Hematopoietic multipotent progenitor cell treated with erythropoietin and hydrocortisone succinate and interleukin-3 and kit ligand, for 8 days (in vitro differentiated cells): ENCODE data around the gene AUTS2.

ENCODE experiments used
- DNase-seq: peaks from one replicate; pipeline ENCODE4 v3.0.0-alpha.2; 2015

AUTS2 gene

DNA sequence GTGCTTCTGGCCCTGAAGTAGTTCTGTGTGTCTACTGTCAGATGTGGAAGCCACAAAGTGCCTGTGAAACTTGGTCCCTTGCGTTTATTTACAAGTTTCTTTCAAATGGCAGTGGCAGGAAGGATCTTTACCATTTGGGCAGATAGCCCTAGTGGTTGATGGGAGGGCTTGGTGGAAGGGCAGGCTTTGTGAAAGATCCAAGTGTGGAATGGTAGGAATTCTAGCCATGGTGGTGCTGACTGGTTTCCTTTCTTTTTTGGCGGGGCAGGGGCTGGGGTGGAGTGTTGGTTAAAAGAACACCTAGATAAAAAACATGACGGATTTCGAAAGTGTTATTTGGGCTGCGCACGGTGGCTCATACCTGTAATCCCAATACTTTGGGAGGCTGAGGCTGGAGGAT, 27.0 kb downstream of the AUTS2 start:
- DNase-seq: no peak

DNA sequence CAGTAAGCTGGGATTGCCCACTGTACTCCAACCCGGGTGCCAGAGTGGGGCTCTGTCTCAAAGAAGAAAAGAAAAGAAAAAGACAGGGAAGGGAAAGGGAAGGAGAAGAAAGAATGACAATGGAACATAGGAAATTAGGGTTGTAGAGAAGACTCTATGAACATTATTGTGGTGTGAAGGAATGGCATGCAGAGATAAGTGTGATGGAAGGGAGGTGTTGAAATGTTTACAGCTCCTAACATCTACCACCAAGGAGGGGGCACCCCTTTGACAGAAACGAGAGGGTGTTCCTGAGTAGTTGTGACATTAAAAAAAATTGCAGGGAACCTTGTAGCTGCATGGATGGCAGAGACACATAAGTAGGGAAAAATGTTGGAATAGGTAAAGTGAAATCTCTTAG, 27.5 kb downstream of the AUTS2 start:
- peak; percentile 48 for DNase-seq

DNA sequence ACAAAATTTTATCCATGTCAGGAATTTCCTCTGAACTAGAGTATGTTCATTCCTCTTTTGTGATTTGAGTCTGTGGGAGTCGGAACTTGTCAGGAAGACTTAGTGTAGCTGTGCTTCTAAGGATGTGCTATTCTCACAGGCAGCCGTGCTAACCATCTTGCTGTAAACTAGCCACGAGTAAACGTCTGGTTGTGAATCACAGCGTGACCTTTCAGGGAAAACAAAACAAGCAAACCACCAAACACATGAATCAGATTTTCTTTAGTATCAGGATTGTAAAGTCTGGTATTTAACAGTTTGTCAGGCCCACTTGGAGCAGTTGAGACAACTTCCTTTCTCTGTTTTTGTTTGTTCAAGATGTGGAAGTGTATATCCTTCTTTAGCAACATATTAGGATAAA, 32.0 kb downstream of the AUTS2 start:
- DNase-seq: no peak

DNA sequence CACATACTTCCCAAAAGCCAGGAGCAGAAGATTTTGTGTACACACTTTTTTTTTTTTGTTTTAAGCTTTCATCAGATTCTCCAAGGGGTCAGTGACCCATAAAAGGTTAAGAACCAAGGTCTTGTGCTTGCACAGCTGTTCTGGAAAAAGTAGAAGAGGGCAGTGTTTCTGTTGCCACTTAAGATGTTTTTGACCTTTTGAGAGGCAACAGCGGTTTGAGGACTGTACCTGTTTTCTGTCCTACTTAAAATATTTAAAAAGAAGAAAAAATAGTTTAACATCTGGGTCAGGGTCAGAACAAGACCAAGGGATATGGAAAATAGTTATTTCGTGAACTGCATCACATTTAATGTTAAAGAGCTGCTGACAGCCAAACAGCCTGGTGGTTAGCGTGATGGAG, 32.9 kb downstream of the AUTS2 start:
- DNase-seq: no peak

DNA sequence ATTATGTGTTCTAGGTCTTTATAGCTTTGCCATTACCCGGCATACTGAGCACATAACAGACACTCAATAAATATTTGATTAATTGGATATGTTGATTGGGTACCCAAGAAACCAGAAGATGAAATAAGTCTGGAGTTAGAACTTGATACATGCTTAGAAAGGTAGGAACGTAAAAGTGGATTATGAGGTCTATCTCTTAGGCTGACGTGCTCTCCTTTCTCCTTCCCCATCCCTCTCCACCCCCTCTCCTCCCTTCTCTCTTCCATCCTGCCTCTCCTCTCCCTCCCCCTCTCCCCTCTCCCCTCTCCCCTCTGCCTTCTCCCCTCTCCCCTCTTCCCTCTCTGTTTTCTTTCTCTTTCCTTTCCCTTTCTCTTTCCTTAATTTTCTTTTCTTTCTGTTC, 34.0 kb downstream of the AUTS2 start:
- no peak for DNase-seq

DNA sequence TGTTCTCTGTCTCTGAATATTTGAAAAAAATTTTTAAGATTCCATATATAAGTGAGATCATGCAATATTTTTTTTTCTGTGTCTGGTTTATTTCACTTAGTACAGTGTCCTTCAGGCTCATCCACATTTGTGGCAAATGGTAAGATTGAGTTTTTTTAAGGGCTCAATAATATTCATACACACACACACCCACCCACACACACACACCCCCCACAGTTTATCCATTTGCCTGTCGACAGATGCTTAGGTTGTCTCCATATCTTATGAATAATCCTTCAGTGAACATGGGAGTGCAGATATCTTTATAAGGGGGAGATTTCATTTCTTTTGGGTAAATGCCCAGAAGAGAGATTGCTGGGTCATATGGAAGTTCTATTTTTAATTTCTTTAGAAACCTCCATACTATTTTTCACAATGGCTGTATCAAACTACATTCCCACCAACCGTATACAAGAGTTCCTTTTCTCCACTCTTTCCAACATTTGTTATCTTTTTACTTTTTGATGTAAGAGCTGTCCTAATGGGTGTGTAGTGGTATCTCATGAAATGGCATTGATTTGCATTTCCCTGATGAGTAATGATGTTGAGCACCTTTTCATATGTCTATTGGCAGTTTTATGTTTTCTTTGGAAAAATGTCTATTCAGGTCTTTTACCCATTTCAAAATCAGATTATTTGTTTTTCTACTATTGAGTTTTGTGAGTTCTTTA, 35.0 kb downstream of the AUTS2 start:
- peak; percentile 9 for DNase-seq

DNA sequence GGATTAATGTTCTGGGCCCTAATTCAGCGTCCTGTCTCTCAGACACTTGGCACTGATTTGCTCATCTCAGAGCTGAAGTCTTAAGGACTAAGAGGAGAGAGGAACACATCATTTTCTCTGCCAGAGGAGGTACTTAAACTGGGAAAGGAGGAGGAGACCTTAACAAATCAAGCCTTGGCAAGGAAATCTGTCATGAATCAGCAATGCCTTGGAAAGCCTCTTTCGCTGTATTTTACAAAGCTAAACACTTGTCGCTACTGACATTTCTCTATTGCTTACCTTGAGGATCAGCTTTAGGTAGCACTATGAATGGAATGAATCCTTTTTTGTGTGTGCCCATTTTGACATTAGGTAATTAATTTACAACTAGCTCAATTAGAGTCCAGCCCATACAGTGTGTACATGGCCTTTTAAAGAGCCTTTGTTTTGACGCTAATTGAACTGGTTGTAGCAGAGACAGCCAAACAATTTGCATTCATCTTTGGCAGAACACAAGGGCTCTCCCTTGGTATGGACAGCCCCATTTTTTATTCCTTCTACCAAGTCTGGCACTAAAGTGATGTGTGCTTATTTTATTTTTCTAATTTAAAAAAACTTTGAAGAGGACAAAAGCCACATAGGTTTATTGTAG, 37.4 kb downstream of the AUTS2 start:
- no peak for DNase-seq

DNA sequence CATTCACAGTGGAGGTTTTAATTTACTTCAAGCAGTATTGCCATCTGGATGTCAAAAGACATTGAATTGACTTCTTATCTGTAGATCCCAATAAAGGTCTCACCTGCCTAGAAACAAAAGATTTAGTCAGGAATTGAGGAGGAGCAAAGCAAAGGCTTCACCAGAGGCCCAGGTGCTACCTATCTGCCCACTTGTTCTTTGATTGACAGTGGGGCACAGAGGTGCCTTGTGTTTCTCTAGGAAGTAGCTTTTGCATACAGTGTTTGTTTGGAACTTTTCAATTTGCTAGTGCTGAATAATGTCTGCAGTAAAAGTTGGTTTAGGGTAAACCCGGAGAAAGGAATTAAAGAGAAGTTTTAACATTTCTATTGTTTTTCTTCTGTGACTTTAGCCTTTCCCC, 40.4 kb downstream of the AUTS2 start:
- no peak for DNase-seq

DNA sequence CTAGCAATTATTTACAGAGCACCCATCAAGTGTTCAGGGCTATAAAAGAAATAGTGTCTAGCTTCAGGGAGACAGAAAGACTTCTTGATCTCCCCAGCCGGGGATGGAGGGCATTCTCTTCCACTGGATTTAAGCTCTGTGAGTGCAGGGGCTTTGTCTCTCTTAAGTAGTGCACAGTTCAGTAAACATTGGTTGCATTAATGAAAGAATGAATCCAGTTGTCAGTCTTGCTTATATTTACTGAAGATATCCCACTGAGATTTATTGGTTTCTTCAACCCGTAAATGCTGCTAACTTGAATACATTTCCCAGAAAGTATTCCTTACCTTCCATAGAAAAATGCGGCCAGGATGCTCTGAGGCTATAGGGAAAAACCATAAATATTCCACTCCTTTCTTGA, 41.9 kb downstream of the AUTS2 start:
- no peak for DNase-seq

DNA sequence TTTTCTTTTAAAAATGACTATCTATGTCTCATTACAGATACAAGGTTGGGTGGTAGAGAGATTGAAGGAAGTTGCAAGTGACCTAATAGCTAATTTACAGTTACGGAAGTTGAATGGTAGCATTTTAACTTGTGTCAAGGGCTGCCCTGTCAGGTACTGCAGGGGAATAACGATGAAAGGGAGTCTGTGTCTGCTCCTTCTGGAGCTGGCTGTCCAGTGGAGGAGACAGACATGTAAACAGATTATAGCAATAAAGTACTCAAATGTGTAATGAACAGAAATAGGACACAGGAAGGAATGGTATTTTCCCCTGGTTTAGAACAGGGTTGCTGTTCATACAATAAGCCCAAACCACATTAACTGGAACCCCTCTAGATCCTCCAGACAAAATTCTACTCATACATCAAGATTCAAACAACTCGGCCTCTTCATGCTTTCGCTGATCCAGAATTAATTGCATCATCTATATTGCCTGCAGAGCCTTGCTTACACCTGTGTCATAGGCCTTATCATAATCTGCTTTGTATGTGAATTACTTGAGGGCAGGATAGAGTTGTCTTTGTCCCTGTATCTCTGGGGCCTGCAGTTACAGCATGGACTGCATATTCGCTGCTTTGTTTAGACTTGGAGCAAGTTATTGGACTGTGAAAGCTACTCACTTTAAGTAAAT, 42.8 kb downstream of the AUTS2 start:
- DNase-seq: no peak

DNA sequence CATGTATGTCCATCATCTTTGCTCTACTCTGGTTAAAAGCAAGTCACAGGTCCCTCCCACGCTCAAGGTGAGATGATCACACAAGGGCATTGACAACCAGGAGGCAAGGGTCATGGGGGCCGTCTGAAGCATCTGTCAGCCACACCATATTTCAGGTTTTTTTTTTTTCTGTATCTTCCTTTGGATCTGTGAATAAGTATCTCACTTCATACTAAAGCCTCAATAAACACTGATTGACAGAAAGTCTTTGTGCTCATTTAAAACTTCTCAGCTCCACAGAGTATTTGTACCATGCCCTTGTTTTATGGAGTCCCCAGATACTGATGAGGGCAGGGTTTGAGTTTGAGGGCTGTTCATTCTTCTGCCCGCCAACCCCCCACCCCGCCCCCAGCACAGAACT, 45.0 kb downstream of the AUTS2 start:
- DNase-seq: no peak

DNA sequence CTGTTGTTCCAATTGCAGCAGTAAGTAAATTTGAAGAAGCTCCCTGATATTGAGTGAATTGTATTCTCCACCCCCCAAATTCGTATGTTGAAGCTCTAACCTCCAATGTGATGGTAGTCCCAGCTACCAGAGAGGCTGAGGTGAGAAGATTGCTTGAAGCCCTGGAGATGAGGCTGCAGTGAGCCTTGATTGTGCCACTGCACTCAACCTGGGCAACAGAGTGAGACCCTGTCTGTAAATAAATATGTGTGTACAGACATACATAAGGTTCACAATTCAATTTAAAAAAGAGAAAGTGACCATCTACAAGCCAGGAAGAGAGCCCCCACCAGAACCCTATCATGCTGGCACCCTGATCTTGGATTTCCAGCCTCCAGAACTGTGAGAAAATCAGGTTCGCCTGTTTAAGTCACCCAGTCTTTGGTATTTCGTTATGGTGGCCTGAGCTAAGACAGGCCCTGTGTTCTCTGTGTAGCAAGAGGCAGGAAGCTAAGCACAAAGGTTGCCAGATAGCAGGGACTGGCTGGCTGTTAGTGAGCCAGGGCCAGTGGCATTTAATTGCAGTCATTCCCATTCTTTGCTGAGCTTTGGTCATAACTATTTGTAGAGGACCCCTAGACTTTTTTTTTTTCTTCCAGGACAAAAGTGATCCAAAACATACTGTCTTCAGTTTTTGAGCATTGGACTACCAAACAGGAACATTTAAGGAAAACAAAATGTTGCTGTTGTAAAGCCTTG, 45.6 kb downstream of the AUTS2 start:
- DNase-seq: no peak

DNA sequence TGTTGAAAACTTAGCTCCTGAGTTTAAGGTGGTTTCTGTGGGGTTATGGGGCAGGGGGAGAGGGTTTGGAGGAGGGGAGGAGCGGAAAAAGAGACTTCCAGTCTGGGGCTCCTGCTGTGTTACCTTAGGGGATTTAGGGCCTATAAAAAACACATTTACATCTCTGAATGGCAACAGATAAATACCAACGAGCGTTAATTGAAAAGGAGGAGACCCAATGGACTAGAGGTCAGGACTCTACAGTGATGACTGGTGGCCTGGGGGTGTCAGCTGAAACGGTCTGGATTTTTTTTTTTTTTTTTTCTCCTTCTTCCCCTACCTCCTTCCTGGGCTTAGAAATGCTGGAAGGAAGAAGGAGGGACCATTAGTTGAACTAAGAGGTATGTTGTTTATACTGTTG, 47.4 kb downstream of the AUTS2 start:
- no peak for DNase-seq

DNA sequence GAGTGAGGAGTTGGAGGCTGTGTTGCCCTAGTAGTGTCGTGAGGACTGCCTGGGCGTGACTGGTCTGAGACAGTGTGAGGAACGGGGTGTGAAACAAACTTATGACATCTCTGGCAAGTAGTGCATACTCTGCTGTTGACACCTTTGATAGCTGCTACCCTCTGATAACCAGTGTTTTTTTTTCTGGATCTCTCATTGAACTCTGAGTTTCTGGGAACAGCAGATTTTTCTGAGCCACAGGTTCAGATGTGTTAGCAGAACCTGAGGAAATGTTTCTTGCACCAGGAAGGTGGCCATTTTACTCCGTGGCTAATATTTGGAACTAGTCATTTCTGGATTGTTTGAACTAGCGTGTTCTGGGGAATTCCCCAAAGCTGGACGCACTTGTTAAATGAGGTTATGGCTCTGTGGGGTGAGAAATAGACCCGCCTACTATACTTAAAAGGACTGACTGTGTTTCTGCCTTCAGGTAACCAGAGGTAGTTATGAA, 52.9 kb downstream of the AUTS2 start:
- DNase-seq: peak; percentile 39

DNA sequence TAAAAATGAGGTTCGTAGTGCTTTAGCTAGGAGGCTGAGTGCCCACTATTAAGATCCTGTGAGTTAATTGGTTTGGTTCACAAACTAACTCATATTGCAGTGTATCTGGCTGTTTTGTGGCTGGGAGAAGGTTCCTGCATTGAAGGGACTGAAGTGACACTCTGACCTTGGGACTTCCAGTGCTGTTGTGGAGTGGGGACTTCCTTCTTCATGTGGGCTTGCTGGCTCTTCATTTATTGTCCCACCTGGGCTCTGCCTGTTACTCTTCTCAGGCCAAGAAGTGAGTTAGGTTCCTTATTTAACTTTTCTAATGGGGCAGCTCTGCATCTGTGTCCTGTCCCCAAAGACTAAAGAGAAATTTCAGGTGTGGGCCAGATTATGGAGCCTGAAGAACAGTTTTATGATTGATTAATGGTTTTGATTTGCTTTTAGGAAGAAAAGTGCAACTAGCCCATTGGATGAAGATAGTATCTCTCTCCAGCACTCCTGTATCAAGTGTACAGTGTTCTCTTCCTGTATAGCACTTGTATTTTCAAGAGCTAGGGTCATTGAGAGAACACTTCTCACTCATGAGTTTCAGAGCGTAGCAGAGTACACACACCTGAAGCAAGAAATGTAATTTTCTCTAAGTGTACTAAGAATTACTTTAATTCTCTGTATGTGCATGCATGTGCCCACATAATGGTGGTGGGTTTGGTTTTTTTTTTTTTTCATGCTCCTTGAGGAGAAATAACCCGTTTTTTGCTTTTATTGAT, 54.8 kb downstream of the AUTS2 start:
- no peak for DNase-seq

DNA sequence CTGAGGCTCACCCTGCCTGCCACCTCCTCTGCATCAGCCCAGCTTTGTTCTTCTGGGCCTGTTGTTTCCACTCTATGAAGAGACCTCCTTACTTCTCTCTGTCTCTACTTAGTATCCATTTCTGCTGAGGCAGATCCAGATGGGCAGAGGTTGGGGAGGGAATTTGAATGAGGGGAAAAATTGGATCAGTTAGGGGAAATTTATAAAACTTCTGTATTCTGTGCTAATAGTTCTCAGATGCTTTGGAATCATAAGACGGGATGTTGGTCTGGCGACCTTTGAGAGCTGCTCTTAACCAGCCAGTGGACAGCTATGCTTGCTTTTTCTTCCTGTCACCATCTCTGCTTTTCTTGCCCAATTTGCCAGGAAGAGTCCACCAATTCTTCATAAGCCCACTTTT, 55.5 kb downstream of the AUTS2 start:
- DNase-seq: no peak

DNA sequence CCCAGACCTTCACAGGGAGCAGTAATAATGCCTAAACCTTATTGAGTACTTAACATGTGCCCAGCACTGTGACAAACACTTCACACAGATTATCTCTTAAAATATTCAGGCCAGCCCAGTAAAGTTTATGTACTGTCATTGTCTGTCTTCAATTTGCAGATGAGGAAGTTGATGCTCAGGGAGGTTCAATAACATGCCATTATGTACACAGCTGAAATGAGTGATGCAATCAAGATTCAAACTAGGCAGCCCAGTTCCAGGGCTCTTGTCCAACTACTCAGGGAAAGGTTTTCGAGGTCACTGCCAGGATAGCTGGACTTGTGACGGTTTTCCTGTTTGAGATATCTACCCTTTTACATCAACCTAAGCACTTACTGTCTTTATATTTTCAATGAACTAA, 56.1 kb downstream of the AUTS2 start:
- DNase-seq: no peak

DNA sequence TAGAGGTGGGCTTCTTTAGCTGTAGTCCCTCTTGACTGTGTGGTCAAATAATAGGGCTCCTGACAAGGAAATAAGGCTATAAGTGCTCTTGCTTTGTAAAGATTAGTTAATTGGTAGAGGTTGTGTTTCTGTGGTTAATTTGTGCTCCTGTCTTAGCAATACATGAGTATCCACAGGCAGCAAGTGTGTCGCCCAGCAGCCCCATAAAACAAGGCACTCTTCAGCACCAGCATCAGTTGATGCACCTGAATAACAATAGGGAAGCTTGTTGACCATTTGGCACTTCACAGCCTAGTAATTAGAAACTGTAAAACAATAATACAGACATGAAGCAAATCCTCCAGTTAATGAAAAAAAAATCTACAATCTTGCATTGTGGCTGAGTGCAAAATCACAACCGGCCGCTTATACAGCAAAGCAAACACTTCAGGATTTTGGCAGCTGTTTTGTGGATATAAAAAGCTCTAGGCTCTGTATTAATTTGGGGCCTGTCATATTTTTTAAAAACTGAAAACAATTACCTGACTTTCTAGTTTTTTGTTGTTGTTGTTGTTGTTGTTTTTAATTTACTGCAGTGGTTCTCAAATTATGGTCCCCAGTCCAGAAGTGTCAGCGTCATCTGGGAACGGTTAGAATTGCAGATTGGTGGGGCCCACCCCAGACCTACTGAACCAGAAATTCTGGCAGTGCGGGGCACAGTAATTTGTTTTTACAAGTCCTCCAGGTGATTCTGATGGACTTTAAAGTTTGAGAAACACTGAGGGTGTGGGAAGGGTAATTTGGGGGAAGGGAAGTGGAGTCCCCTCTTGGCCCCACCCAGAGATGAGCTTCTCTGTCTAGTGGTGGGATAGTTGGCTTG, 56.8 kb downstream of the AUTS2 start:
- no peak for DNase-seq

DNA sequence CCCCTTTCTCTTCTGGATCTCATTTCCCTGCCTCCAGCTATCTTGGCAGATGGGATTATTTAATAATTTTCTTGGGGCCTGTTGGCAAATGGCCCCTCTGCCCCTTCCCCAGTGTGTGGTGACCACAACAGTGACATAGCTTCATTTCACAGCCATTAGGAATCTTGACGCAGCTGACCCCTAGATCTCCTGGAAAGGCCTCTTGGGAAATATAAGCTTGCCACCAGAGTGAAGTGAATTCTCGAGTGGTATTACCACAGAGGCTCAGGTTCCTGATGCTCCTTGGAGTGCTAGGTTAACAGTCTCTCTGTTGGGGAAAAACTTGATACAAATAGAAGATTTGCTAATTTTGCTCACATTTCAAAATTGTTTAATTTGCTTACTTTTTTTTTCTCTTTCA, 57.8 kb downstream of the AUTS2 start:
- no peak for DNase-seq

DNA sequence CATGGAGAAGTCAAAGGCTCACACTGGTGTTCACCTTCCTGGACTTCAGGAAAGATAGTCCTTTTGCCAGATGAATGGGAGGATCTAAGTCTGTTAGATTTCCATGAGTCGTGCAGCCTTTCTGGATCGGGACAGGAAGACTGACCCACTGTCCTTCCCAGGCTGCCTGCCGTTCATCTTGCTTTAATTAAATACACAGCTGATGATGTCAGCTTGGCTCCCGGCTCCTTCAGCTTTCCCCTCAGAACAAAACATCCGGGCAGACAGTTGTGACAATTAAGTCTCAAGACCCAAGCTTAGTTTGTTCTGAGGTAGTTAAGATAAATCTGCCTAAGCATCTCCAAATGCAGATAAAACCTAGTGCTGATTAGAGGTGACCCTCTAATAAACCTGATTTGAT, 58.6 kb downstream of the AUTS2 start:
- DNase-seq: no peak

DNA sequence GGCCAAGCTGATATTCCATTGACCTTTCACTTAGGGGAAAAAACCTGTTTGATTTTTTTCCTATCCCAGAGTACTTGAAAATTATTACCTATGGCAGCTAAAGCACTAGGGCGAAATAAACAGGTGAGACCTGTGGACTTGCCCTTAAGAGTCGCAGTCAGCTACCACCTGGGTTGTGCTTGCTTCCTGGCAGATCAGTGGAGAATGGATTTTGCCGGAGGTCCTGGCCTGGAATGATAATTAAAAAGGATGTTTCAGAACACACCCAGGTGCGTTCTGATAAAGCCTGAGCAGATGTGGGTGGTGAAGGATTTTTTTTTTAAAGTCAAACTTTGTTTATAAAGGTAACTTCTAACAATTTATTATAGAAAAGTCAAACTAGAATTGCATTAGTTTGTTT, 59.1 kb downstream of the AUTS2 start:
- DNase-seq: no peak

DNA sequence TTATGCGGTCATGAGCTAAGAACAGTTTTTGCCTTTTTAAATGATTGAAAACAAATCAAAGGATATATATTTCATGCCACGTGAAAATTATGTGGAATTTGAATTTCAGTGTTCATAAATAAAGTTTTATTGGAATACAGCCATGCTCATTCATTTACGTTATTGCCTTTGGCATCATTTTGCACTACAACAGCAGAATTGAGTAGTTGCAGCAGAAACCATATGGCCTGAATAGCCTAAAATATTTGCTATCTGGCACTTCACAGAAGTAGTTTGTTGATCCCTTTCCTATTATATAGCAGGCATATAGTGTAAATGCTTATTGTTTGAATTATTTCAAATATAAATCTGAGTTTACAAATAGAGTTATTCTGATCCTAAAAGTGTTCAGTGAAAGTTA, 59.7 kb downstream of the AUTS2 start:
- no peak for DNase-seq
